ENCODE data around the gene ITGA7. TPM values are rescaled to one million over a fixed set of nuclear protein-coding genes. Genes with fewer than 3 reads are reported as not detected.

Gene ITGA7
- total RNA-seq, 1 donor from 2014 or later = 2.0 TPM

DNA sequence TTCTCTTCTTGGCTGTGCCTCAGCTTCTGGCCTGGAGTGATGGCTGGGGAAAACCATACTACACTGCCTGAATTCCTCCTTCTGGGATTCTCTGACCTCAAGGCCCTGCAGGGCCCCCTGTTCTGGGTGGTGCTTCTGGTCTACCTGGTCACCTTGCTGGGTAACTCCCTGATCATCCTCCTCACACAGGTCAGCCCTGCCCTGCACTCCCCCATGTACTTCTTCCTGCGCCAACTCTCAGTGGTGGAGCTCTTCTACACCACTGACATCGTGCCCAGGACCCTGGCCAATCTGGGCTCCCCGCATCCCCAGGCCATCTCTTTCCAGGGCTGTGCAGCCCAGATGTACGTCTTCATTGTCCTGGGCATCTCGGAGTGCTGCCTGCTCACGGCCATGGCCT, 70.9 kb downstream of the ITGA7 start, which contains the start of gene OR10P1:
Gene OR10P1, plus strand, starts transcription at position 40 of the 400 bp plus-strand sequence. Its CDS starts 0 bp downstream, at position 40.
- TF ChIP-seq, protein P1, sequence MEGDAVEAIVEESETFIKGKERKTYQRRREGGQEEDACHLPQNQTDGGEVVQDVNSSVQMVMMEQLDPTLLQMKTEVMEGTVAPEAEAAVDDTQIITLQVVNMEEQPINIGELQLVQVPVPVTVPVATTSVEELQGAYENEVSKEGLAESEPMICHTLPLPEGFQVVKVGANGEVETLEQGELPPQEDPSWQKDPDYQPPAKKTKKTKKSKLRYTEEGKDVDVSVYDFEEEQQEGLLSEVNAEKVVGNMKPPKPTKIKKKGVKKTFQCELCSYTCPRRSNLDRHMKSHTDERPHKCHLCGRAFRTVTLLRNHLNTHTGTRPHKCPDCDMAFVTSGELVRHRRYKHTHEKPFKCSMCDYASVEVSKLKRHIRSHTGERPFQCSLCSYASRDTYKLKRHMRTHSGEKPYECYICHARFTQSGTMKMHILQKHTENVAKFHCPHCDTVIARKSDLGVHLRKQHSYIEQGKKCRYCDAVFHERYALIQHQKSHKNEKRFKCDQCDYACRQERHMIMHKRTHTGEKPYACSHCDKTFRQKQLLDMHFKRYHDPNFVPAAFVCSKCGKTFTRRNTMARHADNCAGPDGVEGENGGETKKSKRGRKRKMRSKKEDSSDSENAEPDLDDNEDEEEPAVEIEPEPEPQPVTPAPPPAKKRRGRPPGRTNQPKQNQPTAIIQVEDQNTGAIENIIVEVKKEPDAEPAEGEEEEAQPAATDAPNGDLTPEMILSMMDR (IDR thresholded peaks at IDR 0.05; ENCODE audit: insufficient read depth, low read length, poor library complexity, severe bottlenecking) = no peak
- no peaks in the 10 kb centered on the region for H3K36me3 ChIP-seq (ENCODE audit: control insufficient read depth, insufficient read depth, low read length)

DNA sequence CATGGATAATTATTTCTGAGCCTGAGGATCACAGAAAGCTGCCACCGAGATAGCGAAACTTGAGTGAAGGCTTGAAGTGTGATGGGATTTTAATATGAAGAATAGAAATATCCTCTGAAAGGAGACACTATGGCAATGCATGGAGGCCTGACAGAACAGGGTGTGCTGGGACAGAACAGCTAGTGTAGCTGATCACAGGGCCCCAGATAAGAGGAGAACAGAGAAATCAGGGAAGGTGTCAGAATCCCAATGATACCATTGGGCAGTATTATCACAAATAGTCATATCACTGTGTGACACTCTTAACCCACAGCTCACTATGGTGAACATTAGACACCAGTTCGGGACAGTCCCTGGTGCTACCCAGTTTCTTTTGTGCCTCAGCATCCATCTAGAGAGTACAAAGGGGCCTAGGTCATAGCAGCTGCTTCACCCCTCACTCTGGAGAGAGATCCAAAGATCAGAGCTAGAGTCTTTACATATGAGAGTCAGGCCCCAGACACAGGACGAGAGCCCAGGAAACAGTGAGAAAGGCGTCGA, 71.5 kb downstream of the ITGA7 start:
- Histone ChIP-seq H3K4me3 (ENCODE audit: low read depth, low read length) (no peak overlapping the region), H3K36me3 (ENCODE audit: control insufficient read depth, insufficient read depth, low read length) (no peaks in the 10 kb centered on the region), H3K27me3 (ENCODE audit: control insufficient read depth, insufficient read depth, low read length) (peaks cover 2% of the 10 kb centered on the region)
- DNase-seq (ENCODE audit: low read depth) = no peak
- TF ChIP-seq, protein P1 (IDR thresholded peaks at IDR 0.05; ENCODE audit: insufficient read depth, low read length, poor library complexity, severe bottlenecking) = no peak

More for the DNA sequence above, 70.9 kb downstream of the ITGA7 start, which contains the start of gene OR10P1:
- peaks cover 4% of the 10 kb centered on the region for H3K27me3 ChIP-seq (ENCODE audit: control insufficient read depth, insufficient read depth, low read length)
- no peak within 1 kb of the TSS for H3K4me3 ChIP-seq (ENCODE audit: low read depth, low read length)
- no peak for DNase-seq (ENCODE audit: low read depth)

Other genes starting within 250 kb of the ITGA7 start
- gene OR6C70, start 237.8 kb downstream of the ITGA7 start, total RNA-seq = not detected in 2 replicates
- not detected in 2 replicates for gene OR6C68, start 215.5 kb downstream of the ITGA7 start, total RNA-seq
- gene OR6C4, start 158.3 kb downstream of the ITGA7 start, total RNA-seq = not detected in 2 replicates
- not detected in 2 replicates for gene OR2AP1, start 135.4 kb downstream of the ITGA7 start, total RNA-seq
- gene OR10P1, start 71.0 kb downstream of the ITGA7 start, total RNA-seq = not detected in 2 replicates
- 109 and 131 TPM in 2 replicates for gene BLOC1S1, start 8.1 kb upstream of the ITGA7 start, total RNA-seq
- 3.6 and 4.7 TPM in 2 replicates for gene RDH5, start 12.5 kb upstream of the ITGA7 start, total RNA-seq
- gene CD63, start 21.1 kb upstream of the ITGA7 start, total RNA-seq = 1,013 and 1,149 TPM in 2 replicates
- 5.4 and 10.7 TPM in 2 replicates for gene GDF11, start 35.2 kb upstream of the ITGA7 start, total RNA-seq
- gene SARNP, start 109.8 kb upstream of the ITGA7 start, total RNA-seq = 123 and 141 TPM in 2 replicates
- 37.0 and 42.6 TPM in 2 replicates for gene ORMDL2, start 110.1 kb upstream of the ITGA7 start, total RNA-seq
- gene DNAJC14, start 121.7 kb upstream of the ITGA7 start, total RNA-seq = 35.3 and 36.9 TPM in 2 replicates
- gene MMP19, start 135.0 kb upstream of the ITGA7 start, total RNA-seq = 0.07 and 0.08 TPM in 2 replicates
- 43.5 and 47.6 TPM in 2 replicates for gene PYM1, start 220.0 kb upstream of the ITGA7 start, total RNA-seq
- 59.4 and 60.9 TPM in 2 replicates for gene DGKA, start 223.3 kb upstream of the ITGA7 start, total RNA-seq